Measurements from ENCODE around the gene GNRH2.
"Not testable (repeated sequence)": the region's sequence is repeated elsewhere in the genome, so short reads cannot be mapped to it uniquely, and the experiment has no call there.

The GNRH2 gene, protein sequence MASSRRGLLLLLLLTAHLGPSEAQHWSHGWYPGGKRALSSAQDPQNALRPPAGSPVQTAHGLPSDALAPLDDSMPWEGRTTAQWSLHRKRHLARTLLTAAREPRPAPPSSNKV

DNA sequence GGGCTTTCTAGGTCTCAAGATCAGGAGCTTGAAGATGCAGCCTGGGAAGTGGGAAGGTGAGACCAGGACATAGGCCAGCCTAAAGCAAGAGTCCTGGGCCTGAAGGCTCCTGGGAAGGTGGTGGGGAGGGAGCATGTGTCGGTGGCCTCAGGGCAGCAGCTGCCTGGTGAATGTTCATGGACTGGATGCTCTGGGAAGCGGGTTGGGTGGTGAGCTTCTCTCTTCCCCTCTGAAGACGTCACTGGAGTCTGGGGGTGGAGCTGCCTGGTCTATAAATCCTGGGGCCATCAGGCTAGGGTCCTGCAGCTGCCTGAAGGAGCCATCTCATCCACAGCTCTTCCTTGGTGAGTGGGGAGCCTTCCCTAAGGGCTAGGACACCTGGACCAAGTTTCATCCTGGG, at the start of gene GNRH2:
TSS of gene GNRH2 (plus strand) at position 301 of the 400 bp plus-strand sequence. CDS start 793 bp downstream, outside the sequence.
- DNase-seq (ENCODE audit: low spot score), result no peak

DNA sequence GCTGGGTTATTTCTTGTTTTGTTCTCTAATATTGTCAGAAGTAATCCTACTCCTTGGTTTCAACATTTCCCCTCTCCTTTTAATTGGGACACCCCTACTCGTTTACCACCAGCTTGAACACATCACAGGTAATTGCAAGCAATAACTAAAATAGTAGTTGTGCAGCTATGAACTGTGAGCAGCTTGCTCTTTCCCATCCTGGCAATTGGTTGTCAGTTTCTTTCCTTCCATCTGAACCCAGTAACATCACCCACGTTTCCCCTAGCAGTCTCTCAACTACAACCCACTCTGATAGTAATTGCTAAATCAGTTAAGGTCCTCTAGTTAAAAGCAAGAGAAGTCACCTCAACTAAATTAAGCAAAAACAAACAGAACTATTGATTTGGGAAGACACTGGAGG, 47.6 kb upstream of the GNRH2 start:
- DNase-seq (ENCODE audit: low spot score), result no peak

DNA sequence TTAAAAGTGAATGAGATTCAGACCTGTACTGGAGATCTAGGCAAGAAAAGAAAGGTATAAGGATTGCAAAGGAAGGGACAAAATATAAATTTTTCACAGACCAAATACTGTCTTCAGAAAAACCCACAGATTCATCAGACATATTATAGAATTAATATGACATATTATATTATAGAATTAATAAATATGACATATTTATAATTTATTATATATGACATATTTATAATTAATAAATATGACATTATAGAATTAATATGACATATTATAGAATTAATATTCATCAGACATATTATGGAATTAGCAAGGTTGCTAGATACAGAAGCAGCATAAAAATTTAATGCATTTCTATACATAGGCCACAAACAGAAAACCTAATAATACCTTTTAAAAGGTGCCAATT, 44.7 kb upstream of the GNRH2 start:
- DNase-seq (ENCODE audit: low spot score), result no peak

DNA sequence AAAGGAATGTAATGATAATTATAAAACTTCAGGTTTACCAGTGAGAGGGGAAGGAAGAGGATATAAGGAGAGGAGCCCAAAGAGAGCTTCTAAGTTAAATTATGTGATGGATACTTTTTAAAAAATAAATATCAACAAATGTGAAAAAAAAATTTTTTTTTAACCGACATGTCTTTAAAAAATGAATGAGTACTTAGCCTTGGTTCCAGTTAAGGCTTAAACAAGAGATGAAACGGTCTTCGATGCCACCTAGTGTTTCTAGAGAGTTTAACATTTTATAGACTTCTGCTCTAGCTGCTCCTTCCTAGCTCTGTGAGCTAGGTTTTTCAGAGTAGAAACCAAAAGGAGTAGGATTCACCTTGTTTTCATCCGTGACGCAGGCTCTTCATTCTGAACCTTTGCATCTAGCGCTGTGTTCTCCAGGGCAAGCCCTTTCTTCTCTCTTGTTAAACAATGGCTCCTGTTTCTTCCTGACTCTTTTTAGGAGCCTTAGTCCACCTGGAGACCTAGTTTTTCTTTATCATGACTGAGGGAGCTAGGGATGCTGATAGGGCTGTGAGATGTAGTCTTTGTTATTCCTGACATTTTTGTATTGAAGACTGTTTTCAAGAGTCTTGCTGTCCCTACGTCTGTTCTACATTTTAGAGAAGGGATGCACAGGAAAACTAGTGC, 42.4 kb upstream of the GNRH2 start:
- DNase-seq (ENCODE audit: low spot score), result peak; percentile 36

DNA sequence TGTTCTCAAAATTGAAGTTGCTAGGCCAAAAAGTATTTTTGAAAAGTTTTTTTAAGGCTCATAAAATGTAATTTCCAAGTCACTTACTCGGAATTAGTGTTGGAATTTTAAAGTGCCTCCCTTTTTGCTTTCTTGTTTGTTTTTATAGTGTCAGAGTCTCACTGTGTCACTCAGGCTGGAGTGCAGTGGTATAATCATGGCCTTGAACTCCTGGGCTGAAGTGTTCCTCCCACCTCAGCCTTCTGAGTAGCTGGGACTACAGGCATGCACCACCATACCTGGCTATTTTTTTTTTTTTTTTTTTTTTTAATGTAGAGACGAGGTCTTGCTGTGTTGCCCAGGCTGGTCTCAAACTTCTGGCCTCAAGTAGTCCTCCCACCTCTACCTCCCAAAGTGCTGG, 40.0 kb upstream of the GNRH2 start:
- no peak for DNase-seq (ENCODE audit: low spot score)

DNA sequence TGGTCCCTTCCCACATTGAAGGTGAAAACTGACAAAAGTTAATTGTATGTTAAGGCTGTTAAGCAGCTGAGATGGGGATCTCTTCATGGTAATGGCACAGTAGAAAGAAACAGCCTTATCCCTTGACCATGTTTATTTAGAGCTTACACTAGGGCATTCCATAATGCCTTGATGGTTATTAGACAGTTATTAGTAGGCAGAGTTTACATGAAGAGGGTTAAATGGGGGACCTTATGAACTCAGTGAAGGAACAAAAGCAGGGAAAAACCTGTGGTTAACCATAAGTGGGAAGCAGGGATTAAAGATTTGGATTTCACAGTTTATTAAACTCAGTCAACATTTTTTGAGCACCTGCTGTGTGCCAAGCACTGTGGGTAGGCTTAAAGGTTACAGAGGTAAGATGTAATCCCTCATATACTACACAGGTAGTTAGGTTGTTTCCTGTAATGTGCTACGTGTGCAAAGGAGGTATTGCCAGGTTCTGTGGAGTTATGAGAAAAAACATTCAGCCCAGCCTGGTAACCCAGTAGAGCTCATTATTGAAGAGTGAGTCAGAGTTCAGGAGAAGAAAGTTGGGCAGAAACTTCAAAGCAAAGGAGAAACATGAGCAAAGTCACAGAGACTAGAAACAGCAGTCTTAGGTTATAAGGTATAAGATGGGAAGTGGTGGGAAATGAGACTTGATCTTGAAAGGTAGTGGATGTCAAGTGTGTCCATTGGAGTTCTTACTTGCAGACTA, 32.3 kb upstream of the GNRH2 start:
- peak; percentile 65 for DNase-seq (ENCODE audit: low spot score)

DNA sequence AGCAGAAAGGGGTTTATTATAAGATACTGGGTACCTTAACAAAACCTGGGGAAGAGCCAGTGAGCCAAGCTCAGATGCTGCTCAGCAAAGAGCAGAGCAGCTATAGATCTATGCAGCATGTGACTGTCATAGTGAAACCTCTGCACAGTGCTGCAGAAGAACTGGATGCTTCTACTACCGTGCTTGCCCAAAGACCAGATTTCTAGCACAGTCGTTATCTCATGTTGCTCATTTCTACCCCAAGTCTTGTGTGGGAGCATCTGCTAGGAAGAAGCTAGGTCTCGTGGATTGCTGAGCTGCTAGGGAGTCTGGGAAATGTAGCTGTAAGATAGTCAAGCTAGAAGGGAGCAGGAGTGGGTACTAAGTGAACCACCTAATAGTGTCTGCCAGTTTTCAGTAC, 31.7 kb upstream of the GNRH2 start:
- no peak for DNase-seq (ENCODE audit: low spot score)

DNA sequence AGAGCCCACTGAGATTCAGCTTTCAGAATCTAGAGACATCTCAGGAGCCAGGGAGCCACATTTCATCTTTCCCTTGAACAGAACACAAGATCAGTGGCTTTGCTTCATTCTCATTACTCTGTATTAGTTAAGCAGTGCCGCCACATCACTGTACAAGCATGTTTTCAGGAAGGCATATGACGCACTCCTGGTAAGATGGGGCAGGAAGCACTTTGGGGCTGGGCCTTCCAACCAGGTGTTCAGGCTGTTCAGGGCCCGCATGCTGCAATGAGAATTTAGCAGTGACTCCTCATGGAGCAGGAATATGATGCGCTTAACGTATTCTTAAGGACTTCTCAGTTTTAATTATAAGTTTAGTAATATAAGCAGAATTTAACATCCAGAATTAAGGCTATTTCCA, 29.7 kb upstream of the GNRH2 start:
- DNase-seq (ENCODE audit: low spot score), result no peak

DNA sequence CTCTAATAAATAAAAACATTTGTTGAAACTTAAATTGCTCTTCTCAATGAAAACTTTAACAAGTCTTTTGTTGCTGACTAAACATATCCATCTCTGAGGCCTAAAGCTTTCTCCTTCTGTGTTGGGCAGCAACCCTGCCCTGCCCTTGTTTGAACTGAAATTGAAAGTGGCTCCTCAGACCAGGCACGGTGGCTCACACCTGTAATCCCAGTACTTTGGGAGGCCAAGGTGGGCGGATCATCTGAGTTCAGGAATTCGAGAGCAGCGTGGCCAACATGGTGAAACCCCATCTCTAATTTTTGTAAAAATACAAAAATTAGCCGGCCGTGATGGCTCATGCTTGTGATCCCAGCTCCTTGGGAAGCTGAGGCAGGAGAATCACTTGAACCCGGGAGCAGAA, 29.2 kb upstream of the GNRH2 start:
- DNase-seq (ENCODE audit: low spot score), result no peak

DNA sequence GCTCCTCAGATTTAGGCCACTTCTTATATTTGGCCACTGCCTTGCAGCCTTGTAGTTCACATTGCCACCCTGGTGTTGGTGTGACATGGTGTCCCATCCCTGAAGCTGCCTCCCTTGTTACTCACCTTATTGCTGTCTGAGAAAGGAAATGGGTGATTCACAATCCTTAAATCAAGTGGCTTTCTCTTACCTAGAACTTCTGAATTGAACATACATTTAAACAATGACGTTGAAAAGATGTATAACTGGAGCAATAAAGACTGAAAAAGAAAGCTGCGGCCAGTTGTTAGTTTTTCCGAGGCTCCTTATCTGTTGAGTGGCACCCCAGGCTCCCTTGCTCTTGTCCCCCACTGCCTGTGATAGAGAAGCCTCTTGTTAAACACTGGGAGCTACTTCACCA, 28.8 kb upstream of the GNRH2 start:
- DNase-seq (ENCODE audit: low spot score), result no peak

DNA sequence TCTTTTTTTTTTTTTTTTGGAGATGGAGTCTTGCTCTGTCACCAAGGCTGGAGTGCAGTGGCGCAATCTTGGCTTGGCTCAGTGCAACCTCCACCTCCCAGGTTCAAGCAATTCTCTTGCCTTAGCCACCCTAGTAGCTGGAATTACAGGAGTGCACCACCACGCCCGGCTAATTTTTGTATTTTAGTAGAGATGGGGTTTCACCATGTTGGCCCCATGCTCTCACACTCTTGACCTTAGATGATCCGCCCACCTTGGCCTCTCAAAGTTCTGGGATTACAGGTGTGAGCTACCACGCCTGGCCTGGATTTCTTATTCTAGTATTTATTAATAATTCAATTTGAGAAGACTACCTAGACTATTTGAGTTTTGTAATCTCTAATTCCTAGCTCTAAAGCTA, 28.1 kb upstream of the GNRH2 start:
- not testable (repeated sequence) for DNase-seq (ENCODE audit: low spot score)

DNA sequence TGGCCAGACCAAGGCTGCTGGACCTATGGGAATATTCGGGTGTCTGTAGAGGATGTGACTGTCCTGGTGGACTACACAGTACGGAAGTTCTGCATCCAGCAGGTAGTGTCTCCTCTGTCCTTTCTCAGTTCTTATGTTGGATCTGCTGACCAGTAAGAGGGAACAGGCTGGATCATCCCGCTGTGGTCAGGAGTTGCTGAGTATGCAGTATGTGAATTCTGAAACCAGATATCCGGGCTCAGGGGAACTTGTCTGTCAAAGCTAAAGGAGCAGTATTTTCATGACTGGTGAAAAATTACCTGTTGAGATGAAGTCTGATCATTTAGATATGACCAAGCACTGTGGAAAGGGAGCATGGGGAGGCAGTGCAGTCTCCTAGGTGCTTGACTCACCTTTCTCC, 22.1 kb upstream of the GNRH2 start:
- DNase-seq (ENCODE audit: low spot score), result no peak

DNA sequence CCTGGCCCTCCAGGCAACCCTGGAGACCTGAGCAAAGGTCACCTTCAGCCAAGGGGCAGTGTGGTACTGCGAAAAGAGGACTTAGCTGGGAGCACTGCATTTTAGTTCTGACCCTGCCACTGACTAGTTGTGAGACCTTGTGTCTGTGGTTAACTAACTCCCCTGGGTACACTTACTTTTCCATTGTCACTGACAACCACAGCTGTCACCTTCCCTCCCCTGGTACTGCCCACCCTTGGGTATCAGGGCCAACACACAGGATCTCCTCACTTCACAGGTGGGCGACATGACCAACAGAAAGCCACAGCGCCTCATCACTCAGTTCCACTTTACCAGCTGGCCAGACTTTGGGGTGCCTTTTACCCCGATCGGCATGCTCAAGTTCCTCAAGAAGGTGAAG, 21.6 kb upstream of the GNRH2 start:
- DNase-seq (ENCODE audit: low spot score), result no peak

DNA sequence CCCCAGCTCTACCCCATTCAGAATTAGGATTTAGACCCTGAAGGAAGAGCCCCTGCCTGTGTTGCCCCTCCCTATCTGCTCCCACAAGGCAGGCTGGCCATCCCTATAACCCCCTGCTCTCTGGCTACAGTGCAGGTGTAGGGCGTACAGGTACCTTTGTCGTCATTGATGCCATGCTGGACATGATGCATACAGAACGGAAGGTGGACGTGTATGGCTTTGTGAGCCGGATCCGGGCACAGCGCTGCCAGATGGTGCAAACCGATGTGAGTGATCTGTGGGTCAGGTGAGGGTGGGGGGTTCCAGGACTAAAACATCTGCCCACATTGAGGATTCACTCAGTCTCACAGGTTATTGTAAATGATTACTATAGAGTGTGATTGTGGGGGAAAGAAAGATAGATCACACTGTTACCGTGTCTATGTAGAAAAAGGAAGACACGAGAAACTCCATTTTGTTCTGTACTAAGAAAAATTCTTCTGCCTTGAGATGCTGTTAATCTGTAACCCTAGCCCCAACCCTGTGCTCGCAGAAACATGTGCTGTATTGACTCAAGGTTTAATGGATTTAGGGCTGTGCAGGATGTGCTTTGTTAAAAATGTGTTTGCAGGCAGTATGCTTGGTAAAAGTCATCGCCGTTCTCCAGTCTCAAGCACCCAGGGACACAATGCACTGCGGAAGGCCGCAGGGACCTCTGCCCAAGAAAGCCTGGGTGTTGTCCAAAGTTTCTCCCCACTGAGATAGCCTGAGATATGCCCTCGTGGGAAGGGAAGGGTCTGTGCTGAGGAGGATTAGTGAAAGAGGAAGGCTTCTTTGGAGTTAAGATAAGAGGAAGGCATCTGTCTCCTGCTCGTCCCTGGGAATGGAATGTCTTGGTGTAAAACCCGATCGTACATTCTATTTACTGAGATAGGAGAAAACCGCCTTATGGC, 20.6 kb upstream of the GNRH2 start:
- not testable (repeated sequence) for DNase-seq (ENCODE audit: low spot score)

DNA sequence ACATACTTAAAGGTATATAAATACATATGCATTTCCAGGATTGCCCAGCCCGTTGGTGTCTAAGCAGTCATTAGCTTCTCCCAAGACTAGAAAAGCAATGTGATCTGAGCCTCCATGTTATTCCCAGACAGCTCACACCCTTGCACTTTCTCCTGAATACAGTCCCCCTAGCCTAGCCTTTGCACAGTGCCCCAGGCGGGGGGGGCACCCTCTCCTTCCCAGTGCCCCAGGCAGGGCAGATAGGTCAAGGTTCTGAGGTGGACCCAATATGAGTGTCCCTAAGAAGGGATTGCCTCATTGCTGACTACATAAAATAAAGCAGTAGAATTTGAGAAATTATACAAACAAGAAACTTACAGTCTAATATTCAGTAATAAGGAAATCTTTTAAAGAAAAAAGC, 15.4 kb upstream of the GNRH2 start:
- DNase-seq (ENCODE audit: low spot score), result no peak

DNA sequence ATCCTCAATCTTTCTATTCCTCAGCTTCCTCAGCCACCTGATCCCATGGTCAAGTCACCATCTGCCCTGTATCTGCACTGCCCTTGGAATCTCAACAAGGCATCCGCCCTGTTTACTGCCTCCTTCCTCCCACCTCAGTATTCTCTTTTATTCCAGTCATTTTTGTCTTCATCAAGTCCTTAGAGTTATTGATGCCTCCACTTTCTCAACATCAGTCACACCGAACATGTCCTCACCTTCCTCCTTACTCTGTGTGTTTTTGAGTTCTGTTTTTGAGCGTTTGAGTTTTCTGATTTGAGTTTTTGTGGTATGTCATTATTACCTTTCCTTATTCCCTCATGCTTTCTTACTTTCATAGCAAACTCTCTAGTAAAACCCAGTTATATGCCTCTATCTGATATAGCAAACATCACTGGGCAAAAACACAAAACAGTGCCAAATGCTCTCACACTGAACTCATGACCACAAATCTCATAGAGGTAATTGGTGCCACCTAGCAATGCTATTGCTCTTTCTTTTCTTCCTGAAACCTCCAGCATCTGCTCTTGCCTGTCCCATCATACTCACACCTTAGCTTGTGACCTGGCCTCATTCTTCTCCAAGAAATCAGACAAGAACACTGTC, 11.8 kb upstream of the GNRH2 start:
- no peak for DNase-seq (ENCODE audit: low spot score)

DNA sequence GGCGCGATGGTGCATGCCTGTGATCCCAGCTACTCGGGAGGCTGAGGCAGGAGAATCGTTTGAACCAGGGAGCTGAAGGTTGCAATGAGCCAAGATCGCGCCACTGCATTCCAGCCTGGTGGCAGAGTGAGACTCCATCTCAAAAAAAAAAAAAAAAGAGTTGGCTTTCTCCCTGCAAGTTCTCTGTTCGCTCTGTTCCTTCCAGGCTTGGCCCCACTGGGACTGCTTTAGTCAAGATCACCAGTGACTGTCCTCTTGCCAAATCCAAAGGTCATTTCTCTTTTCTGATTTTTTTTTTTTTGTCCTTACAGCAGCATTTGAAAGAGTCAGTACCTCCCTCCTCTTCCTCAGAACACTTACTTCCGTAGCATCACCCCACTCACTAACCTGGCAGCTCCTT, 10.8 kb upstream of the GNRH2 start:
- DNase-seq (ENCODE audit: low spot score), result no peak

DNA sequence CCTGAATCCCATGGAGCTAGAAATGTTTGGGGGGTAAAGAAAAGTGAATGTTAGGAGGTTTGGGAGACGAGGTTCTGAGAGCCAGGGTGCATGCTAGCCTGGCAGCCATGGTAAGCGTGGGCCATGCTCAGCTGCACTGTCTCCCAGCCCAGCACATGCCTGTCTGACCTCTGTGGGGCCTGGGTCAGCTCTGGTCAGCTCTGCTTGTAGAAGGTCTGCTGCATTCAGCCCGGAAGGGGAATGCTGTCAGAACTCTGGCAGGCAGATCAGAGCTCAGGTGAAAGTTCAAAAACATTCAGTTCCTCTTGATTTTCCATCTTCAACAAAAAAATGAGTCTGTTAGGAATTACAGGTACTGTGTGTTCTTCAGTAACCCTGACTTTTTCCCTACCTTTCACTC, 5.8 kb upstream of the GNRH2 start:
- DNase-seq (ENCODE audit: low spot score), result no peak

DNA sequence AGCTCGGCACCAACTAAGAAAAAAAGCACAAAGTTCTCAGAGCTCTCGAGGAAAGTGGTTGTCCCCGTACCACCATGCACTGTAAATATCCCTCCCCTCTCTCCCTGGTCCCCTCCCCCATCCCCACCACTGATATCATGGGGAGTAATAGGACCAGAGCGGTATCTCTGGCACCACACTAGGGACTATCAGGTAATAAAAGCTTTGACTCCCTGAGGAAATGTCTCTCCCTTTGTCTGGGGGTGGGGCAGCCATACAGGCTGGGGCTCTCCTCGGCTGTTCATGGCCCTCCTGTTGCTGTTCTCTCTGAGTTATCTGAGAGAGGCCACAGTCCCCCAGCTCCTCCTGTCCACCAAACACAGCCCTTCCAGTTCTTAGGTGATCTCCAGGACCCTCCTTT, 5.0 kb upstream of the GNRH2 start:
- no peak for DNase-seq (ENCODE audit: low spot score)

DNA sequence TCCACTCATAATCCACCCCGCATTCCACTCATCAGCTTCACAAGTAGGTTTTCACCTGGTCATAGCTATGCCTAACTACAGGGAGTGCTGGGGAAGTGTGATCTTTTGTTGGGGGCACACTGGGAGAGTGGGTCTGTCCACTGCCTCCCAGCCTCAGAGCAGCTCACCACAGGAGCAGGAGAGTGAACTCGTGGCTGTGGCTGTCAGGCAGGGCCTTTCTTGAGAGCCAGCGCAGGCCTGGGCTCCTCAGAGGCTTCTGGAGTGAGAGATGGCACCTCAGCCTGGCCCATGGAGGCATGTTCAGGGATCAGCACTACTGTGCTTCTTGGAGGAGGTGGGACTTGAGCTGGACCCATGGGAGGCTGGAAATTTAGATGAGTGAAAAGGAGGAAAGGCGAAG, 4.0 kb upstream of the GNRH2 start:
- DNase-seq (ENCODE audit: low spot score), result no peak

DNA sequence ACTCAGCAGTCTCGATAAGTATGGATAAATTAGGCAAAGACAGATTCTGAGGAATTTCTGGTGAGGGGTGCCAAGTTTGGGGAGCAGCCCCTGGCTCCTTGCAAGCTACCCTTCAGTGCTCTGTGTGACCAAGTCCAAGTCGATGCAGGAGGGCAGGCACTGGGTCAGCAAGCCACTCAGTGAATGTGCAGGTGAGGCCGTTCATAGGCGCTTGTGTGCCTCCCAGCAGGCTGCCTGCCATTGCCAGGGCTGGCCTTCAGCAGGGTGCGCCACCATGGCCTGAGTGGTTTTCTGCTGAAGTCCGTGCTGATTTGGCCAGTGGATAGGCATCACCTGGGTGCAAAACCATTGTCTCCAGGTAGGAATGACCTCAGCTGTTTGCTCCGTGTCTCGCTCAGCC, 3.3 kb upstream of the GNRH2 start:
- no peak for DNase-seq (ENCODE audit: low spot score)

DNA sequence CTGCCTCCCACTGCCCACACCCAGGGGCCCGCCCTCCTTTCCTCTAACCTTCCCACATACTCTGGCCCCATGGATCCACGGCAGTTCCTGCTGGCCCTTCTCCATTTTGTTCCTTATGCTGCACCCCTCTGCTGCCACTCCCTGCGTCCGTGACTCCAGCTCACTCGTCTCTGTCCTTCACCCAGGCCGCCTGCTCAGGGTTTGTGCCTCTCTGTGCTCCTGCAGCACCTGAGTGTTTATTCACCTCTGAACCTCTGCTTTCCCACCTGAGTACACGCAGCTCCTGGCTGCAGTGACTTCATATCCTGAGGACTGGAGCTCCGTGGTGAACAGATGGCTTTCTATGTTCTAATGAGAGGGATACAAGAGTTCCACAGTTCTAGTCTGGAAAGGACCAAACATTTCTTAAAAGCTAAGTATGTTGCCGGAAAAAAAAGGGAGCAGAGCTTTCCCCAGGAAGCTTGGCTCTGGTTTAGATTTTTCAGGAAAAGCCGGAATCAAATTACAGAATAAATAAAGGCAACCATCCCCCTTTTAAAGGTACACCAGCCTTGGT, 1.5 kb upstream of the GNRH2 start:
- no peak for DNase-seq (ENCODE audit: low spot score)

Measured in AG08395 (cell line).